Neuronal stem cell (in vitro differentiated cells): ENCODE results near the gene PIAS1.
"Not testable (repeated sequence)": the region's sequence is repeated elsewhere in the genome, so short reads cannot be mapped to it uniquely, and the experiment has no call there.

Source experiments
- DNase-seq: peaks from one replicate; pipeline ENCODE4 v3.0.0-alpha.2; 2013; ENCODE audit warnings: low spot score
- H2AFZ ChIP-seq: one replicate; pipeline ENCODE4 v1.6.1; 2013; ENCODE audit warnings: mild to moderate bottlenecking, low read length, inconsistent platforms
- H2AK5ac ChIP-seq: 2 replicates; pipeline ENCODE4 v1.6.1; 2013; ENCODE audit warnings: low read depth, mild to moderate bottlenecking, inconsistent platforms, low read length, moderate library complexity, mixed read lengths
- H2BK120ac ChIP-seq: 2 replicates; pipeline ENCODE4 v1.6.1; 2013; ENCODE audit warnings: low read depth, mild to moderate bottlenecking, inconsistent platforms, low read length, moderate library complexity, mixed read lengths
- H2BK12ac ChIP-seq: one replicate; pipeline ENCODE4 v1.6.1; 2013; ENCODE audit warnings: low read length, inconsistent platforms
- H2BK15ac ChIP-seq: 2 replicates; pipeline ENCODE4 v1.6.1; 2013; ENCODE audit warnings: mild to moderate bottlenecking, low read length, inconsistent platforms, mixed read lengths
- H2BK5ac ChIP-seq: one replicate; pipeline ENCODE4 v1.6.1; 2013; ENCODE audit warnings: inconsistent platforms, mild to moderate bottlenecking, low read length, moderate library complexity
- H3K14ac ChIP-seq: one replicate; pipeline ENCODE4 v1.6.1; 2013; ENCODE audit warnings: low read length, inconsistent platforms
- H3K18ac ChIP-seq: 2 replicates; pipeline ENCODE4 v1.6.1; 2013; ENCODE audit warnings: low read length, inconsistent platforms
- H3K23ac ChIP-seq: 2 replicates; pipeline ENCODE4 v1.6.1; 2013; ENCODE audit warnings: low read depth, mild to moderate bottlenecking, mixed read lengths, low read length, inconsistent platforms; ENCODE audit not compliant: poor library complexity
- H3K27ac ChIP-seq: replicated peaks from 3 replicates; pipeline ENCODE4 v1.5.1; 2013; ENCODE audit warnings: low read length, inconsistent platforms
- H3K27me3 ChIP-seq, 3 experiments: 2 replicates each; pipeline ENCODE4 v1.6.1; 2013; ENCODE audit warnings: low read length in 3 of 3, mild to moderate bottlenecking in 2 of 3, inconsistent platforms in 1 of 3, low read depth in 1 of 3, mixed read lengths in 1 of 3, moderate library complexity in 1 of 3; ENCODE audit not compliant: control insufficient read depth in 3 of 3, insufficient read depth in 3 of 3
- H3K36me3 ChIP-seq, 2 donors: replicated peaks in 1 of 2; 2 replicates each; pipeline ENCODE4 v1.6.1; 2013; ENCODE audit warnings: low read length in 2 of 2; ENCODE audit not compliant: control insufficient read depth in 2 of 2, insufficient read depth in 2 of 2
- H3K4ac ChIP-seq: 2 replicates; pipeline ENCODE4 v1.6.1; 2013; ENCODE audit warnings: inconsistent platforms, mild to moderate bottlenecking, low read length, moderate library complexity
- H3K4me1 ChIP-seq, 2 donors: 1 replicate in 1 of 2; 2 replicates in 1 of 2; pipeline ENCODE4 v1.6.1; 2013; ENCODE audit warnings: low read length in 2 of 2, low read depth in 1 of 2; ENCODE audit not compliant: control insufficient read depth in 2 of 2, insufficient read depth in 1 of 2
- H3K4me2 ChIP-seq: one replicate; pipeline ENCODE4 v1.6.1; 2013; ENCODE audit warnings: mild to moderate bottlenecking, low read length, inconsistent platforms; ENCODE audit not compliant: insufficient read depth, poor library complexity, severe bottlenecking
- H3K4me3 ChIP-seq, 2 donors: 2 replicates each; pipeline ENCODE4 v1.5.1; 2013; ENCODE audit warnings: low read length in 2 of 2, mild to moderate bottlenecking in 2 of 2, inconsistent platforms in 1 of 2, moderate library complexity in 1 of 2
- H3K79me1 ChIP-seq: one replicate; pipeline ENCODE4 v1.6.1; 2013; ENCODE audit warnings: low read depth, mild to moderate bottlenecking, inconsistent platforms, low read length, moderate library complexity
- H3K9ac ChIP-seq: one replicate; pipeline ENCODE4 v1.6.1; 2013; ENCODE audit warnings: mild to moderate bottlenecking, low read depth, low read length, inconsistent platforms; ENCODE audit not compliant: poor library complexity
- H3K9me3 ChIP-seq, 2 donors: replicated peaks in 1 of 2; 2 replicates each; pipeline versions ENCODE3 to v1.6.1; 2013; ENCODE audit warnings: low read length in 2 of 2, mild to moderate bottlenecking in 2 of 2, inconsistent platforms in 1 of 2, low read depth in 1 of 2, mixed read lengths in 1 of 2, moderate library complexity in 1 of 2; ENCODE audit not compliant: control insufficient read depth in 2 of 2, insufficient read depth in 1 of 2
- H4K8ac ChIP-seq: one replicate; pipeline ENCODE4 v1.6.1; 2013; ENCODE audit warnings: low read depth, mild to moderate bottlenecking, inconsistent platforms, low read length, moderate library complexity
- H4K91ac ChIP-seq: one replicate; pipeline ENCODE4 v1.6.1; 2013; ENCODE audit warnings: low read length, low read depth, mild to moderate bottlenecking, inconsistent platforms; ENCODE audit not compliant: poor library complexity
- WGBS, 2 donors: extraction: QIAGEN DNeasy Blood & Tissue Kit; methylation state at CpG; one replicate each; pipeline ENCODE4 v1.1.7; 2013; ENCODE audit warnings: missing lambda C conversion rate in 2 of 2, mixed read lengths in 1 of 2; ENCODE audit not compliant: insufficient read length in 2 of 2, insufficient replicate concordance in 1 of 2; ENCODE audit errors: extremely low coverage in 2 of 2; 5-methylcytosine and 5-hydroxymethylcytosine counted together

The PIAS1 gene

DNA sequence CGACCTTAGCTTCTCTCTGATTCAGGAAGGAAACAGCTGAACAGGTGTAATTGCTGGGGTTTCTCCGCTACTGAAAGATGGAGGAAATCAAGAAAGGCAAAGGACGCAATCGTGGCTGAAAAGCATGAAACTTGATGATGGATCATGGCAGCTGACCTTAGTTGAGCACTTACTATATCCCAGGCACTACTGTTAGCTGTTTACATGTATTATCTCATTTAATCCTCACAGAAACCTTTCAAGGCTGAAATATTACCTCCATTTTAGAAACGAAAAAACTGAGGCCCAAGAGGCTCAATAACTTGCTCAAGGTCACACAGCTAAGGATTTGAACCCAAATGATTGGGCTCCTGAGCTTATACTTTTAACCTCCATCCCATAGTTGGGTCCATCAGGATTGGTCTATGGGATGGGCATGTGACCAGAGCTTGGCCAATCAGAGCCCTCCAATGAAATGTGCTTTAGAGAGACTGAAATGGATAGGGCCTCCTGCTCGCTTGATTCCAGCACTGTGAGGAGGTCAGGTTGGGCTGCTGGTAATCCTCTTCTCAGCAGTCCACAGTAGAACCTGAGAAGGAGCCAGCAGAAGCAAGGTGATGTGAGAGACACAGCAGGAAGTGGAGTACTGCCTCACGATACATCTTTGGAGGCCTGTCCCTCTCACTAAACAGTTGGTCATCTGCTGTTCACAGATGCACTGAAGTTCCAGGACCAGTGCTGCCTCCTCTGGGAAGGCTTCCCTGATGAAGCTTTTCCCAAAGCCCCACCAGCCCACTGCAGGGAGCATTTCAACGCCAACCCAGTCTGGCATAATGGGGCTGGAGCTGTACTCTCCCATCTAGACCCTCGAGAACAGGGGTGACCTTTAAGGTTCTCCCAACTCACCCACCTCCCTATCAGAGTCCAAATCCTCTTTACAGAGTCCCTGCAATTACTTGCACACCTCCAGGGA is 165.0 kb downstream of the PIAS1 start:
- Histone ChIP-seq H4K91ac (no peak overlapping the region), H3K79me1 (peaks cover 10% of the 10 kb centered on the region), H3K4me2 (no peak overlapping the region), H2BK120ac (no peak overlapping the region), H2BK15ac (no peak overlapping the region), H3K23ac (no peak overlapping the region), H3K27me3 (no peaks in the 10 kb centered on the region), H2BK5ac (no peak overlapping the region), H3K14ac (no peak overlapping the region), H3K36me3 (peaks cover 7 to 72% of the 10 kb centered on the region in 2 donors), H3K9me3 (peaks cover 8 to 16% of the 10 kb centered on the region in 2 donors), H3K4me1 (no peaks in the 10 kb centered on the region), H3K27ac (no peak overlapping the region), H2AK5ac (no peak overlapping the region), H3K18ac (no peak overlapping the region), H3K9ac (no peak overlapping the region), H4K8ac (no peak overlapping the region), H2BK12ac (no peak overlapping the region), H3K4me3 (no peak overlapping the region), H3K4ac (no peak overlapping the region), H2AFZ (no peak overlapping the region)
- WGBS, 2 donors, result no CpG with 5 or more reads among the region's 9 CpGs
- DNase-seq, result no peak

DNA sequence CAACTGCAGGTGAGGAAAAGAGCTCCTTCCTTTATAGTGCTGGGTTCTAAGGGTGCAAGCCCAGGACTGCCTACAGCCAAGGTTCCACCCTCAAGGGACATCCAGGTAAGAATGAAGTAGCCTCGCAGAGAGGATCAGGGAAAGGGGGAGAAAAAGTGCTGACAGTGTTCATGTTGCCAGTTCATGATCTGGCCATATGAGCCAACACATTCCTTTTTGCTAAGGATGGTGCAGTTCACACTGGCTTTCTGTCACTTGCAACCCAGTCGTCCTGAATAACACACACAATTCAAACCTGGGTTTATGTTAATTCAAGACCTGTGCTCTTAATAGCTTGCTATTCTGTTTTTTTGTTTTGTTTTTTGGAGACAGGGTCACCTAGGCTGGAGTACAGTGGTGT is 166.4 kb downstream of the PIAS1 start:
- Histone ChIP-seq H3K18ac (no peak overlapping the region), H3K4ac (no peak overlapping the region), H2AK5ac (no peak overlapping the region), H3K9ac (no peak overlapping the region), H3K14ac (no peak overlapping the region), H3K36me3 (peaks cover 7 to 62% of the 10 kb centered on the region in 2 donors), H2BK5ac (no peak overlapping the region), H2BK12ac (no peak overlapping the region), H3K4me2 (no peak overlapping the region), H3K4me1 (no peaks in the 10 kb centered on the region), H2AFZ (no peak overlapping the region), H3K27me3 (no peaks in the 10 kb centered on the region), H4K91ac (no peak overlapping the region), H3K23ac (no peak overlapping the region), H3K4me3 (no peak overlapping the region), H2BK120ac (no peak overlapping the region), H3K79me1 (peaks cover 10% of the 10 kb centered on the region), H2BK15ac (no peak overlapping the region), H4K8ac (no peak overlapping the region), H3K9me3 (peaks cover 8 to 18% of the 10 kb centered on the region in 2 donors), H3K27ac (no peak overlapping the region)
- DNase-seq, result no peak
- whole genome bisulfite sequencing, 2 donors, result no CpG with 5 or more reads among the region's 2 CpGs

- Histone ChIP-seq H3K4ac (no peak overlapping the region), H3K4me2 (no peak overlapping the region), H3K9me3 (peaks cover 8 to 18% of the 10 kb centered on the region in 2 donors), H2BK15ac (no peak overlapping the region), H3K79me1 (peaks cover 11% of the 10 kb centered on the region), H3K18ac (no peak overlapping the region), H3K4me3 (no peak overlapping the region), H2BK5ac (no peak overlapping the region), H2AK5ac (no peak overlapping the region), H3K14ac (no peak overlapping the region), H4K8ac (no peak overlapping the region), H3K27ac (no peak overlapping the region), H2BK12ac (no peak overlapping the region), H3K4me1 (no peaks in the 10 kb centered on the region), H2BK120ac (no peak overlapping the region), H3K27me3 (no peaks in the 10 kb centered on the region), H3K36me3 (peaks cover 7 to 58% of the 10 kb centered on the region in 2 donors), H3K9ac (no peak overlapping the region), H2AFZ (no peak overlapping the region), H3K23ac (no peak overlapping the region), H4K91ac (no peak overlapping the region)
- no CpG with 5 or more reads among the region's 6 CpGs for WGBS, 2 donors
- DNase-seq, result no peak
These were observed 166.9 kb downstream of the PIAS1 start for GRCh38 chr15:68220967-68221366.

DNA sequence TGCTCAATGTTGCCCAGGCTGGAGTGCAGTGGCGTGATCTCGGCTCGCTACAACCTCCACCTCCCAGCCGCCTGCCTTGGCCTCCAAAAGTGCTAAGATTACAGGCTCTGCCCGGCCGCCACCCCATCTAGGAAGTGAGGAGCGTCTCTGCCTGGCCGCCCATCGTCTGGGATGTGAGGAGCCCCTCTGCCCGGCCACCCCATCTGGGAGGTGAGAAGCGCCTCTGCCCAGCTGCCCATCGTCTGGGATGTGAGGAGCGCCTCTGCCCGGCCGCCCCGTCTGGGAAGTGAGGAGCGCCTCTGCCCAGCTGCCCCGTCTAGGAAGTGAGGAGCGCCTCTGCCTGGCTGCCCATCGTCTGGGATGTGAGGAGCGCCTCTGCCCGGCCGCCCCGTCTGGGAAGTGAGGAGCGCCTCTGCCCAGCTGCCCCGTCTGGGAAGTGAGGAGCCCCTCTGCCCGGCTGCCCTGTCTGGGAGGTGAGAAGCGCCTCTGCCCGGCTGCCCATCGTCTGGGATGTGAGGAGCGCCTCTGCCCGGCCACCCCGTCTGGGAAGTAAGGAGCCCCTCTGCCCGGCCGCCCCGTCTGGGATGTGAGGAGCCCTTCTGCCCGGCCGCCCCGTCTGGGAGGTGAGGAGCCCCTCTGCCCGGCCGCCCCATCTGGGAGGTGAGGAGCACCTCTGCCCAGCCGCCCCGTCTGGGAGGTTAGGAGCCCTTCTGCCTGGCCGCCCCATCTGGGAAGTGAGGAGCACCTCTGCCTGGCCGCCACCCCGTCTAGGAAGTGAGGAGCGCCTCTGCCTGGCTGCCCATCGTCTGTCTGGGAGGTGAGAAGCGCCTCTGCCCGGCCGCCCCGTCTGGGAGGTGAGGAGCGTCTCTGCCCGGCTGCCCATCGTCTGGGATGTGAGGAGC is 167.7 kb downstream of the PIAS1 start:
- not testable (repeated sequence) for H4K8ac ChIP-seq, H2AFZ ChIP-seq, H3K18ac ChIP-seq, H2BK120ac ChIP-seq, H3K27me3 ChIP-seq, H3K4ac ChIP-seq, H3K9ac ChIP-seq, H2BK5ac ChIP-seq, H2BK15ac ChIP-seq, H3K4me1 ChIP-seq, DNase-seq, H3K23ac ChIP-seq, H3K14ac ChIP-seq, H3K27ac ChIP-seq, H2AK5ac ChIP-seq, H3K4me3 ChIP-seq, H2BK12ac ChIP-seq, H3K4me2 ChIP-seq, H4K91ac ChIP-seq
- Histone ChIP-seq H3K36me3 (peaks cover 7 to 50% of the 10 kb centered on the region in 2 donors), H3K79me1 (peaks cover 14% of the 10 kb centered on the region), H3K9me3 (peaks cover 8 to 18% of the 10 kb centered on the region in 2 donors)
- no CpG with 5 or more reads among the region's 55 CpGs for WGBS, 2 donors
